ENCODE results near the gene EYS.

EYS gene

GRCh38 chr6:64694356-64694755 is 1012.7 kb downstream of the EYS start:
- no peak for TF ChIP-seq GATA3 (IDR thresholded peaks at IDR 0.05; ENCODE audit: low read depth, low read length)
- TF ChIP-seq GATA2 (IDR thresholded peaks at IDR 0.05; ENCODE audit: low read depth, low read length), result no peak

- TF ChIP-seq GATA3 (IDR thresholded peaks at IDR 0.05; ENCODE audit: low read depth, low read length) (no peak), GATA2 (IDR thresholded peaks at IDR 0.05; ENCODE audit: low read depth, low read length) (no peak)
Observed at GRCh38 chr6:64691064-64691463, 1016.0 kb downstream of the EYS start.

DNA sequence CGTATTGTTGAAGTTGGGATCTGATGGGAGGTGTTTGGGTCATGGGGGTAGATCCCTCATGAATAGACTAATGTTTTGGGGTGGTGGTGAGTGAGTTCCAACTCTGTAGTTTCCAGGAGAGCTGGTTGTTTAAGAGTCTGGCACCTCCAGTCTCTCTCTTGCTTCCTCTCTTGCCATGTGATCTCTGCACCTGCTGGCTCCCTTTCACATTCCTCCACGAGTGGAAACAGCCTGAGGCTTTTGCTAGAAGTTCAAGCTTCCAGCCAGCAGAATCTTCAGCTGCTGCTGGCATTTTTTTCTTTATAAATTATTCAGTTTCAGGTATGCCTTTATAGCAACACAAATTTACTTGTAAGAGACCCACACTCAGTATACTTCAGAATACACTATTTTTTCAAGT is 1021.6 kb downstream of the EYS start:
- TF ChIP-seq GATA3 (IDR thresholded peaks at IDR 0.05; ENCODE audit: low read depth, low read length), result no peak
- no peak for TF ChIP-seq GATA2 (IDR thresholded peaks at IDR 0.05; ENCODE audit: low read depth, low read length)

DNA sequence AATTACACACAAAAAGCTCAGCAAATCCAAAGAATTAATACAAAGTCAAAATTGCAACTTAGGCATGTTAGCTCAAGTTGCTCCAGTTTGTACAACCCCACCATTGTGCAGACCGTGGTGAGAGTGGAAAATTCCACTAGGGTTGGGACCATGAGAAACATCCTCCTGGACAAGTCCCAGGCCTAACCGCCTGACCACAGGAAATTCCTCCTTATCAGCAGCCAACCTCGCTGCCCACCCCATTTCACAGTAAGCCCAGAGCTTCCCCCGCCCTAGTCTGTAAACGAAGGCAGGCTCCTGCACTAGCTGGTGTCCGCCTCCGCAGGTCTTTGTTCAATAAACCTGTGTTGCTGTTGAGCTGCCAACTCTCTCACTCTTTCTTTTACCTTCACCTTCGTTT is 1023.3 kb downstream of the EYS start:
- TF ChIP-seq GATA2 (IDR thresholded peaks at IDR 0.05; ENCODE audit: low read depth, low read length), result no peak

DNA sequence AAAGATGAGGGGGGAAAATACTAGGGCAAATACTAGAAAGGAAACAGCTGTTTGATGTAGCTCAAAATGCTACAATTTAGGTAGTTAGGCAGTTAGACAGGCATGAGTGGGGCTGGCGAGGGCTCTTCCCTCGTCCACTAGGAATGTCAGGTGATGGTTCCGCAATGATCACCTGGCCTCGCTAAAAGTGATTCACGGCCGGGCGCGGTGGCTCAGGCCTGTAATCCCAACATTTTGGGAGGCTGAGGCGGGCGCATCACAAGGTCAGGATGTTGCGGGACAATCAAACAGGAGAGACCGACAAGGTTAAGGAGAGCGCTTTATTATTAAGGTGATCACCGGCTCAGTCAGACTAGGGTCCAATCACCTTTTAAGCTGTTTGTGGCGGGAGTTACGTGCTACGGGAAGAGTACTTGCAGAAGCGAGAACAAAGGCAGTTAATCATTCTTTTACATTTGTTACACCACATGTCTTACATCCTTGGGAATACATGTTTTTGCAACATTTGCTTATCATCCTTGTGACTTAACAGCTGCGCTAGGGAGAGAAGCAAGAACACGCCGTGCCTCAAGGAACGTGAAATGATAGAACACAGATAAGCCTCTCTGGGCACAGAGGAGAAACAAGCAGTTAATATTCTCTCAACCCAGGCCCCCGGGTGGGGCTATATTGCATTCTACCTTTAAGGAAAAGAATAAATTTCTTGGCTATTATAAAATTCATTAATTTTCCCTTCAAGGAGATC is 1025.4 kb downstream of the EYS start:
- TF ChIP-seq GATA2 (IDR thresholded peaks at IDR 0.05; ENCODE audit: low read depth, low read length), result no peak
- no peak for TF ChIP-seq GATA3 (IDR thresholded peaks at IDR 0.05; ENCODE audit: low read depth, low read length)

GRCh38 chr6:64680446-64680845 is 1026.6 kb downstream of the EYS start:
- TF ChIP-seq GATA3 (IDR thresholded peaks at IDR 0.05; ENCODE audit: low read depth, low read length) (no peak), GATA2 (IDR thresholded peaks at IDR 0.05; ENCODE audit: low read depth, low read length) (no peak)

- no peak for TF ChIP-seq GATA2 (IDR thresholded peaks at IDR 0.05; ENCODE audit: low read depth, low read length)
- no peak for TF ChIP-seq GATA3 (IDR thresholded peaks at IDR 0.05; ENCODE audit: low read depth, low read length)
Observed at GRCh38 chr6:64679416-64679815, 1027.6 kb downstream of the EYS start.

DNA sequence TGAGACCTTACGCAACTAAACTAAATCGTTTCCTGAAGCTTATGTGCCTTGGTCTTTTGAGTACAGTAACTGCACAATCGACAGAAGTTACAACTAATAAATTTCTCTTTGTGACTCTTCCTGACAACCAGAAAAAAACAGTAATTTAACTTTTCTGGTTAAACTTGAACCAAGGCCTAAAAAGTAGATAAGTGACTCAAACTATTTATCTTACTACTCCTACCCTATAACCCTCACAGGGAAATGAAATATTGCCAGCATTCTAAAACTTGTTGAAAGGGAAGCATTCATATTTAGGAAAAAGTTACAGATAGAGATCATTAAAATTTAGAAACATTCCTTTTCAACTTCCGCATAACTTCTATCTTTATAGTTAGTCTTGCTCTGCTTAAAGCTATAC is 1034.4 kb downstream of the EYS start:
- TF ChIP-seq GATA2 (IDR thresholded peaks at IDR 0.05; ENCODE audit: low read depth, low read length) (no peak), GATA3 (IDR thresholded peaks at IDR 0.05; ENCODE audit: low read depth, low read length) (no peak)

DNA sequence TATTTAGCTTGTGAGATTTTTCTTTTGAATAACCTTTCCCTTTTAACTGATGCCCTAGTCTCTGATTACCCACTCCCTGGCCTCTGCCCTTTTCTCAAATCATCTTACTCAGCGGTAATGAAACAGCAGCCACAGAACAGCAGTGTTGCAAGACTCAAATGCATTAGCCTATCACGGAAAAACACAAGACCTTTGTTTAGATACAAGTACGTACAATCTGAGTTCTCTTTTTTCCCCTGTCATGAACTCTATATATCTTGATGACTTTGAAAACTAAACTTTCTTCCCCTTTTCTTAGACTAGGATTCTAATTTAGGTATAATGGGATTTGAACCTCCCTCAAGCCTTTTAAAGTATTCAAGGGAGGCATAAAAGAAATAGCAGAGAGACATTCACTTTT is 1034.9 kb downstream of the EYS start:
- no peak for TF ChIP-seq GATA3 (IDR thresholded peaks at IDR 0.05; ENCODE audit: low read depth, low read length)
- TF ChIP-seq GATA2 (IDR thresholded peaks at IDR 0.05; ENCODE audit: low read depth, low read length), result no peak

DNA sequence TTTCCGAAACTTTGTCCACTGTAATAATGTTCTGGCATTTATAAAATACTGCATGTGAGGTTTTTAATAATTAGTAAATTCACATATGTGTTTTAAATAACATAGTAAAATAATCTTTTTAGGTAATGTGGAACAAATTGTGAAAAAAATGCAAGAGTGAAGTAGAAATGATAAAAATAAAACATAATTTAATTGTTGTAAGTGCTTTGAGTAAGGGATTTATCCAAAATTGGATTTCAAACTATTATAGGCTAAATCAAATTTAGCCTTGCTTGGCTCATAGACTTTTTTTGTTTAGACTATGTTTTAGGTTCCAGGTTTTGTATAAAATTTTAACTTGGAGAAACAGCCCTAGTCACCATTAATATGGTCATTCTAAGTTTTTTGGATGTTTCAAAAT is 1041.9 kb downstream of the EYS start:
- no peak for TF ChIP-seq GATA3 (IDR thresholded peaks at IDR 0.05; ENCODE audit: low read depth, low read length)
- TF ChIP-seq GATA2 (IDR thresholded peaks at IDR 0.05; ENCODE audit: low read depth, low read length), result no peak

GRCh38 chr6:64664480-64664879 is 1042.5 kb downstream of the EYS start:
- TF ChIP-seq GATA2 (IDR thresholded peaks at IDR 0.05; ENCODE audit: low read depth, low read length), result no peak
- no peak for TF ChIP-seq GATA3 (IDR thresholded peaks at IDR 0.05; ENCODE audit: low read depth, low read length)

- TF ChIP-seq GATA2 (IDR thresholded peaks at IDR 0.05; ENCODE audit: low read depth, low read length), result no peak
Observed at GRCh38 chr6:64644024-64644423, 1063.0 kb downstream of the EYS start.

DNA sequence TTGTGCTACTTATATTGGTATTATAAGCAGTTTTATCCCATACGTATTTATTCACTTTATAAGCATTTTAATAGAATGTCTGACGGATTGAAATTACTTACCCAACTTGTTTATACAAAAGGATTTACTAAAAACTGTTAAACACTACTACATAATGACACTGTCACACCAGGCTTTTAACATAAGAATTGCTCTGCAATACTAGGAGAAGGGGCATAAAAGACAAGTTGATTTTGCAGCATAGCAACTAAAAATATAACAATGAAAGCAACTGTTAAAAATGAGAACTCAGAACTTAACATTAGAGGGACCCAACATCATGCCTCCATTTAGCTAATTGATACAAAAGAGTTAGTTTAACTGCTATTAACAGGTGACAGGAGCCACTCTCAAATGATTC is 1076.1 kb downstream of the EYS start:
- no peak for TF ChIP-seq GATA3 (IDR thresholded peaks at IDR 0.05; ENCODE audit: low read depth, low read length)
- no peak for TF ChIP-seq GATA2 (IDR thresholded peaks at IDR 0.05; ENCODE audit: low read depth, low read length)

- TF ChIP-seq GATA2 (IDR thresholded peaks at IDR 0.05; ENCODE audit: low read depth, low read length) (no peak), GATA3 (IDR thresholded peaks at IDR 0.05; ENCODE audit: low read depth, low read length) (no peak)
Observed at GRCh38 chr6:64622944-64623343, 1084.1 kb downstream of the EYS start.

DNA sequence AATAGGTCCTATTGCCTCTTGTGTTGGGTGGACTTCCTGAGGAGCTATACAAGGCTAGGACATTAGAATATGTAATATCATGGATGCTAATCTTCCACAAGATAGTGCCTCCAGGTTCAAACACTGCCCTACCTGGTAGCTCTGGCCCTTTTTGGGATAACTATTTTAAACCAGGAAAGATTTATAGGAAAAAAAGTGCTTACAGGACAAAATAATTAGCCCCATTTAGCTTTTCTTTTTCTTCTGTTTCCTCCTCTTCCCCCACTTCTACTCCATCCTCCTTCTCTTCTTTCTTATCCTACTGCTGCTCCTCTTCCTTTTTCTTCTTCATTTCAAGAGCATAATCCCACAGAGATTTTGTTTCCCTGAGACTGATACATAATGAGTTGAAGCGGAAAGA is 1104.0 kb downstream of the EYS start:
- no peak for TF ChIP-seq GATA3 (IDR thresholded peaks at IDR 0.05; ENCODE audit: low read depth, low read length)
- TF ChIP-seq GATA2 (IDR thresholded peaks at IDR 0.05; ENCODE audit: low read depth, low read length), result no peak

- TF ChIP-seq GATA2 (IDR thresholded peaks at IDR 0.05; ENCODE audit: low read depth, low read length) (no peak), GATA3 (IDR thresholded peaks at IDR 0.05; ENCODE audit: low read depth, low read length) (no peak)
Observed at GRCh38 chr6:64591676-64592036, 1115.4 kb downstream of the EYS start.

Measured in SH-SY5Y (cell line).